Measurements from ENCODE around the gene MALAT1. TPM values are rescaled to one million over a fixed set of nuclear protein-coding genes. Genes with fewer than 3 reads are reported as not detected.
"Not testable (repeated sequence)": the region's sequence is repeated elsewhere in the genome, so short reads cannot be mapped to it uniquely, and the experiment has no call there.

Gene MALAT1
- total and polyA plus RNA-seq, 2 donors (not counting 1 experiment from before 2014, with no cell fraction given) = 646 to 32,417 TPM

DNA sequence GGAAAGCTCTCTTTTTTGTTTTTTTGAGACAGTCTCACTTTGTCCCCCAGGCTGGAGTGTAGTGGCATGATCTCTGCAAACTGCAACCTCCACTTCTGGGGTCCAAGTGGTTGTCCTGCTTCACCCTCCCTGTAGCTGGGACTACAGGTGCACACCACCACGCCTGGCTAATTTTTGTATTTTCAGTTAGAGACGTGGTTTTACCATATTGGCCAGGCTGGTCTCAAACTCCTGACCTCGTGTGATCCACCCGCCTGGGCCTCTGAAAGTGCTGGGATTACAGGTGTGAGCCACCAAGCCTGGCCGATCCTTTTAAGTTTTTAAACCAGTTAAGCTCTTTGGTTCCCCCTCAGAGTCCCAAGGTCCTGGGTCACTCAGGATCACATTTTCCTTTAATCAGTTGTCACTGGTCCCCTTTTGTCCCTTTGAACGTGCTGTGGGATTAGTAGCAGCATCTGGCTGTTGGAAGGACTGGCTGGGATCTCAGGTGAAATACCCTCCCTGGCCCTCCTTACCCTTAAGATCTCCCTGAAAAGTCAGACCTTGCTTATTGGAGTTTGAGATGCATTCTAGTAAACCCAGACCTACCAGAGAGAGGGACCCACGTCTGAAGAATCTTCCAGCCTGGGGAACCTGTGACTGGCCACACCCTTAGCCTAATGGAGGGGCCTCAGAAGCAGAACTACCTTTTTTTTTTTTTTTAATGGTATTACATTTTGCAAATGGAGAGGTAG, 8.1 kb downstream of the MALAT1 start:
- Mint-ChIP-seq H3K27ac (peak overlapping the region; percentile 78), H3K9me3 (ENCODE audit: insufficient read depth) (no peaks in the 10 kb centered on the region), H3K4me3 (no peak overlapping the region), H3K4me1 (peaks cover 56% of the 10 kb centered on the region), H3K27me3 (no peaks in the 10 kb centered on the region)
- Histone ChIP-seq H3K27ac (ENCODE audit: low read length in 2 of 2) (peak overlapping the region; percentile 65 to 99), H3K36me3 (replicated peaks in 1 of 2; ENCODE audit: control extremely low read depth in 1 of 2, control insufficient read depth in 1 of 2, extremely low read depth in 1 of 2, insufficient read depth in 2 of 2, low read length in 1 of 2) (peaks cover 1 to 46% of the 10 kb centered on the region in 2 experiments), H3K4me3 (ENCODE audit: control extremely low read depth in 1 of 5, extremely low read depth in 1 of 5, insufficient read depth in 1 of 5, low read depth in 2 of 5, low read length in 4 of 5) (peak overlapping the region in 1 of 5 experiments; percentile 99), H3K4me2 (replicated peaks; ENCODE audit: low read depth, low read length, poor library complexity, severe bottlenecking) (peak overlapping the region; percentile 97), H3K4me1 (ENCODE audit: control insufficient read depth in 2 of 2, insufficient read depth in 2 of 2, low read length in 2 of 2) (peaks cover 45 to 56% of the 10 kb centered on the region in 2 donors), H4K20me1 (ENCODE audit: control insufficient read depth, insufficient read depth, low read length, poor library complexity, severe bottlenecking) (peaks cover 54% of the 10 kb centered on the region), H2AFZ (ENCODE audit: insufficient read depth, low read depth, low read length, poor library complexity, severe bottlenecking) (no peak overlapping the region), H3K9me3 (ENCODE audit: control extremely low read depth in 1 of 3, control insufficient read depth in 2 of 3, insufficient read depth in 1 of 3, low read length in 2 of 3) (no peaks in the 10 kb centered on the region), H3K79me2 (ENCODE audit: control insufficient read depth, insufficient read depth, low read length) (peaks cover 51% of the 10 kb centered on the region), H3K27me3 (replicated peaks in 1 of 4; ENCODE audit: control extremely low read depth in 1 of 4, control insufficient read depth in 3 of 4, insufficient read depth in 4 of 4, low read length in 3 of 4) (no peaks in the 10 kb centered on the region), H3K9ac (ENCODE audit: low read length) (no peak overlapping the region)
- TF ChIP-seq EZH2 (IDR thresholded peaks at IDR 0.05; ENCODE audit: borderline replicate concordance, insufficient read depth, low read depth, low read length, poor library complexity, severe bottlenecking) = no peak
- TF ChIP-seq, protein P1, sequence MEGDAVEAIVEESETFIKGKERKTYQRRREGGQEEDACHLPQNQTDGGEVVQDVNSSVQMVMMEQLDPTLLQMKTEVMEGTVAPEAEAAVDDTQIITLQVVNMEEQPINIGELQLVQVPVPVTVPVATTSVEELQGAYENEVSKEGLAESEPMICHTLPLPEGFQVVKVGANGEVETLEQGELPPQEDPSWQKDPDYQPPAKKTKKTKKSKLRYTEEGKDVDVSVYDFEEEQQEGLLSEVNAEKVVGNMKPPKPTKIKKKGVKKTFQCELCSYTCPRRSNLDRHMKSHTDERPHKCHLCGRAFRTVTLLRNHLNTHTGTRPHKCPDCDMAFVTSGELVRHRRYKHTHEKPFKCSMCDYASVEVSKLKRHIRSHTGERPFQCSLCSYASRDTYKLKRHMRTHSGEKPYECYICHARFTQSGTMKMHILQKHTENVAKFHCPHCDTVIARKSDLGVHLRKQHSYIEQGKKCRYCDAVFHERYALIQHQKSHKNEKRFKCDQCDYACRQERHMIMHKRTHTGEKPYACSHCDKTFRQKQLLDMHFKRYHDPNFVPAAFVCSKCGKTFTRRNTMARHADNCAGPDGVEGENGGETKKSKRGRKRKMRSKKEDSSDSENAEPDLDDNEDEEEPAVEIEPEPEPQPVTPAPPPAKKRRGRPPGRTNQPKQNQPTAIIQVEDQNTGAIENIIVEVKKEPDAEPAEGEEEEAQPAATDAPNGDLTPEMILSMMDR (IDR thresholded peaks at IDR 0.05) = no peak
- CTCF ChIA-PET = interaction anchor here (0.7 to 17.5 kb wide), 13 partner anchors 8 to 233 kb away, joined by 3 to 541 read pairs (median 8); partner anchors contain the start of genes FRMD8, MALAT1, NEAT1 and SLC25A45
- ATAC-seq (ENCODE audit: low read depth) = peak; percentile 61
- POLR2A ChIA-PET = interaction anchor here (0.5 to 20.7 kb wide), 22 partner anchors 9 to 1522 kb away, joined by 3 to 1159 read pairs (median 4); partner anchors contain the start of genes MALAT1, NEAT1 and SLC25A45
- intact Hi-C loops (cut with micrococcal nuclease) = no loop called here
- WGBS (ENCODE audit: insufficient coverage) = 33% methylated on average over 5 of the region's 7 CpGs
- DNase-seq = peak; percentile 79

DNA sequence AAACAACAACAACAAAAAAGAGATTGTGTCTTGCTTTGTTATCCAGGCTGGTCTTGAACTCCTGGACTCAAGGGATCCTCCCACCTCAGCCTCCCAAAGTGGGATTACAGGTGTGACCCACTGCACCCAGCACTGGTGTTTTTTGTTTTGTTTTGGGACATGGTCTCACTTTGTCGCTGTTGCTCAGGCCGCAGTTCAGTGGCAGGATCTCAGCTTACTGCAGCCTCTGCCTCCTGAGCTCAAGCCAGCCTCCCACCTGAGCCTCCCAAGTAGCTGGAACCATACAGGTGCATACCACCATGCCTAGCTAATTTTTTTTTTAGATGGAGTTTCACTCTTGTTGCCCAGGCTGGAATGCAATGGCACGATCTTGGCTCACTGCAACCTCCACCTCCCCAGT, 13.5 kb downstream of the MALAT1 start:
- H3K27ac ChIP-seq (ENCODE audit: low read length in 2 of 2); H3K27me3 ChIP-seq (replicated peaks in 1 of 4; ENCODE audit: control extremely low read depth in 1 of 4, control insufficient read depth in 3 of 4, insufficient read depth in 4 of 4, low read length in 3 of 4); H3K27ac Mint-ChIP-seq; DNase-seq; H3K9ac ChIP-seq (ENCODE audit: low read length); H3K36me3 ChIP-seq (replicated peaks in 1 of 2; ENCODE audit: control extremely low read depth in 1 of 2, control insufficient read depth in 1 of 2, extremely low read depth in 1 of 2, insufficient read depth in 2 of 2, low read length in 1 of 2); intact Hi-C loops (cut with micrococcal nuclease); H3K4me2 ChIP-seq (replicated peaks; ENCODE audit: low read depth, low read length, poor library complexity, severe bottlenecking); H3K9me3 Mint-ChIP-seq (ENCODE audit: insufficient read depth); H4K20me1 ChIP-seq (ENCODE audit: control insufficient read depth, insufficient read depth, low read length, poor library complexity, severe bottlenecking); ATAC-seq (ENCODE audit: low read depth); H3K9me3 ChIP-seq (ENCODE audit: control extremely low read depth in 1 of 3, control insufficient read depth in 2 of 3, insufficient read depth in 1 of 3, low read length in 2 of 3); H3K4me3 Mint-ChIP-seq; H2AFZ ChIP-seq (ENCODE audit: insufficient read depth, low read depth, low read length, poor library complexity, severe bottlenecking); H3K27me3 Mint-ChIP-seq; H3K79me2 ChIP-seq (ENCODE audit: control insufficient read depth, insufficient read depth, low read length); H3K4me3 ChIP-seq (ENCODE audit: control extremely low read depth in 1 of 5, extremely low read depth in 1 of 5, insufficient read depth in 1 of 5, low read depth in 2 of 5, low read length in 4 of 5): not testable (repeated sequence)
- H3K4me1 ChIP-seq (ENCODE audit: control insufficient read depth in 2 of 2, insufficient read depth in 2 of 2, low read length in 2 of 2) = peaks cover 9 to 21% of the 10 kb centered on the region in 2 donors
- CTCF ChIA-PET = interaction anchor here (0.7 to 17.5 kb wide), 11 partner anchors 8 to 287 kb away, joined by 3 to 541 read pairs (median 10); partner anchors contain the start of genes DPF2, FRMD8, NEAT1 and SLC25A45
- 100% methylated on average over 3 of the region's 3 CpGs for WGBS (ENCODE audit: insufficient coverage)
- H3K4me1 Mint-ChIP-seq = peaks cover 18% of the 10 kb centered on the region
- POLR2A ChIA-PET = interaction anchor here (0.5 to 1.3 kb wide), 3 partner anchors 13 to 145 kb away, joined by 4 to 7 read pairs (median 5); partner anchors contain the start of genes SCYL1 and SLC25A45
